GM21381 (cell line): ENCODE data around the gene C7orf57.

Experiments used
- ATAC-seq: cut with Tn5 transposase; IDR thresholded peaks from one replicate; pipeline ENCODE4 v1.9.1; 2021; ENCODE audit warnings: mild to moderate bottlenecking, moderate library complexity; ENCODE audit not compliant: unreplicated experiment

C7orf57 gene

GRCh38 chr7:48107926-48108472 is 72.7 kb downstream of the C7orf57 start:
- no peak for ATAC-seq

DNA sequence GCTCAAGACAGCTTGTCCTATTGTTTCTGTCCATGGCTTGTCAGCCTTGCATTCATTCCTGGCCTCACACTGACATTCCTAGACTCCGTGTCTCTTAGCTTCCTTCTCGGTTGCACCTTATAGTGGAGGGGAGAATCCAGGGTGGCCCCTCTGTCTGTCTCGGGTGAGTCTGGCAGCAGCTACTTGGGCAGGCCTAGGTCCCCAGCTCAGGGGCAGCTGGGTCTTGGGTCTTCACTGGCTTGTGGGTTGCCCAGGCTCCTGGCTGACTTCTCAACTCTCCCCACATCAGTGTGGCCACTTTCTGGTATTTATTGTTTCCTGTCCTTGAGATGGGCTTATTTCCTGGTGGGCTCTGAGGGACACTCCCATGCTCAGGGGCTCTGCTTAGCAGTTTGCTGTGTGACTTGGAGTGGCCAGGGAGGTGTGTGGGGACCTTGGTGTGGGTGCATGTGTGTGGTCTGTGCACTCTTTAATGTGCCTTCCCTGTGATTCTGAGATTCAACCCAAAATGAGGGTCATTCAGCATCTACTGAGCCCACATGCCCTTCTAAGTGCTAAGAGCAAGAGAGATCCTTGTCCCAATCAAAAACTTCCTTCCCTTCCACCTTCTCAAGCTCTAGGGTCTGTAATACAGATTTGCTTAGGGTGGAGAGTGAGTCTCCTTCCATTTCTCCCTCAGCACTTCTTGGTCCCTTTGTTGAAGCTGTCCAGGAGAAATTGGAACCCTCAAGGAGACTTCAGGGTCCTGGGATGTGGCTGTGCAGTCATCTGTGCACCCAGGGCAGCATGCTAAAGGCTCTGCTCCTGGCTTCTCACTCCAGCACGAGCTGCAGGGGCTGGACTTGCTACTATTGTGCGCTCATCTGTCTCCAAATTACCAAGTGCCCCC is 73.9 kb downstream of the C7orf57 start:
- ATAC-seq = no peak

DNA sequence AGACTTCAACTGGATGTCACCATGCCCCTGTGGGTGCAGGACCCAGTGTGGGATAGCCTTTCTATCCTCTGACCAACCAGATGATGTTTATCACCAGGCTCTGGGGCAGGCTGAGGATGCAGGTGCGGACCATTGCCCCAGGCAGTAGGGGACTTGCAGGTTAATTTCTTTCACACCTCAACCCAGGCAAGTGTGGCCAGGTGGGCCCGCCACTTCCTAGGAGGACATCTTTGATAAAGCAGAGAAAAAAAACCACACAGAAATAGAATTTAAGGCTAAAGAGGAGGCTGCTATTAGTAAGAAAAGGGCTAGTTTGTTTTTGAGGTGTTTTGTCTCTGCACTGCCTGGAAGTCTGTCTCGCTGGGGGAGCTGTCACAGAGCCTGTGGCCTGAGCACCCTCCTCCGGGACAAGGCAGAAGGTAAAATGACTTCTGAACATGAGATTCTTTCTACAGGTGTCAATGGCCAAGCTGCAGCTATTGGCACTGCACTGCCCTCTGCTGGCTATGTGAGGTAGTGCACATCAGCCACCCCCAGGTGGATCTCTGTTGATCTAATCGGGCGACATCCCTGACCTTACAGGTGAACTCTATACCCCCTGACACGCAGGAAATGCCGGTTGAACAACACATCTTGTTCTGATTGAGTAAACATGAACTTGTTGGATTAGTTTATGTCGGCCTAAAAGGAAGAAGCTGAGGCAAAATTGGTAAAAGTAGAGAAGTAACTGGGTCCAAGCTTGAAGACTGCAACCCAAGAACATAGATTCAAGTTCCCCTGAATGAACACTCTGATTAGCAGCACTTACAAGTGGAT is 74.7 kb downstream of the C7orf57 start:
- ATAC-seq = peak; percentile 92

DNA sequence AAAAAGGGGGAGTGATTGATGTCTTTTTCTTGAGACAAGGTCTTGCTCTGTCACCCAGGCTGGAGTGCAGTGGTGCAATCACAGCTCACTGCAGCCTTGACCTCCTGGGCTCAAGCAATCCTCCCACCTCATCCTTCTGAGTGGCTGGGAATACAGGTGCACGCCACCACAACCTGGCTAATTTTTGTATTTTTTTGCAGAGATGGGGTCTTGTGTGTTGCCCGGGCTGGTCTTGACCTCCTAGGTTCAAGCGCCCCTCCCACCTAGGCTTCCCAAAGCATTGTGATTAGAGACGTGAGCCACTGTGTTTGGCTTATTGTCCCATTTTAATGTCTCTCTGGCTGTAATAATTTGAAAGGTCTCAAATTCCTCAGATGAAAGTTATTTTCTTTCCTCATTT is 75.5 kb downstream of the C7orf57 start:
- no peak for ATAC-seq
